HepG2 (cell line): ENCODE data around the gene SPHK1. TPM values are rescaled to one million over a fixed set of nuclear protein-coding genes. Genes with fewer than 3 reads are reported as not detected.

Source experiments
- CEBPG ChIP-seq: IDR thresholded peaks from 2 replicates; pipeline ENCODE4 v1.6.1; 2016
- CHD2 ChIP-seq: IDR thresholded peaks from 2 replicates; pipeline ENCODE4 v1.6.1; 2011; ENCODE audit warnings: low read depth, low read length, improper control_type of control experiment
- FOXJ3 ChIP-seq: sonication (generic); formaldehyde crosslinking; IDR thresholded peaks from 2 replicates; pipeline ENCODE4 v1.4.0; 2020; ENCODE audit warnings: missing genetic modification reagents, mild to moderate bottlenecking, borderline replicate concordance
- HOXD1 ChIP-seq: sonication (generic); formaldehyde crosslinking; IDR thresholded peaks from 2 replicates; pipeline ENCODE4 v1.5.0; 2020; ENCODE audit warnings: missing genetic modification reagents
- IRF2 ChIP-seq: IDR thresholded peaks from 2 replicates; pipeline ENCODE4 v1.6.1; 2018; ENCODE audit warnings: missing genetic modification reagents, missing compliant biosample characterization
- ISL2 ChIP-seq: sonication (generic); formaldehyde crosslinking; IDR thresholded peaks from 2 replicates; pipeline ENCODE4 v1.5.0; 2020; ENCODE audit warnings: missing genetic modification reagents
- KLF16 ChIP-seq, 2 experiments: sonication (generic) in 1 of 2; formaldehyde crosslinking in 1 of 2; IDR thresholded peaks; 2 replicates each; pipeline versions ENCODE4 v1.6.1 to v1.8.0; 2016 to 2023; ENCODE audit warnings: missing genetic modification reagents in 2 of 2, missing compliant biosample characterization in 1 of 2
- MIER3 ChIP-seq: IDR thresholded peaks from 2 replicates; pipeline ENCODE4 v1.6.1; 2016; ENCODE audit warnings: missing compliant biosample characterization, borderline replicate concordance
- MTA1 ChIP-seq: sonication (generic); formaldehyde crosslinking; IDR thresholded peaks from 2 replicates; pipeline ENCODE4 v1.4.0; 2020; ENCODE audit warnings: missing genetic modification reagents, mild to moderate bottlenecking, borderline replicate concordance
- MXI1 ChIP-seq: IDR thresholded peaks from 3 replicates; pipeline ENCODE4 v1.6.1; 2012; ENCODE audit warnings: low read depth, low read length, inconsistent platforms, borderline replicate concordance
- NFIB ChIP-seq: sonication (generic); formaldehyde crosslinking; IDR thresholded peaks from 2 replicates; pipeline ENCODE4 v1.9.0; 2021; ENCODE audit warnings: missing genetic modification reagents, mild to moderate bottlenecking, borderline replicate concordance
- RFXANK ChIP-seq: IDR thresholded peaks from 2 replicates; pipeline ENCODE4 v1.6.1; 2016
- SMARCC2 ChIP-seq: fragments of 450-650 bp; IDR thresholded peaks from 2 replicates; pipeline ENCODE4 v1.6.1; 2017; ENCODE audit warnings: antibody characterized with exemption, mild to moderate bottlenecking
- TCF7L2 ChIP-seq: IDR thresholded peaks from 2 replicates; pipeline ENCODE4 v1.6.1; 2011; ENCODE audit warnings: mild to moderate bottlenecking, low read depth, low read length, moderate library complexity
- TSC22D2 ChIP-seq: sonication (generic); formaldehyde crosslinking; IDR thresholded peaks from 2 replicates; pipeline ENCODE4 v1.5.1; 2020; ENCODE audit warnings: missing genetic modification reagents, mild to moderate bottlenecking, borderline replicate concordance
- U2AF2 ChIP-seq: fragments of 200-400 bp; formaldehyde crosslinking; IDR thresholded peaks from 2 replicates; pipeline ENCODE4 v1.6.1; 2017; ENCODE audit warnings: low read depth, mild to moderate bottlenecking, low read length
- ZFP36L2 ChIP-seq: sonication (generic); formaldehyde crosslinking; IDR thresholded peaks from 2 replicates; pipeline ENCODE4 v1.4.0; 2020; ENCODE audit warnings: missing genetic modification reagents
- ZFP37 ChIP-seq: sonication (generic); formaldehyde crosslinking; IDR thresholded peaks from 2 replicates; pipeline ENCODE4 v1.4.0; 2020; ENCODE audit warnings: missing genetic modification reagents, borderline replicate concordance
- ZFX ChIP-seq: sonication (generic); formaldehyde crosslinking; IDR thresholded peaks from 2 replicates; pipeline ENCODE4 v1.4.0; 2020; ENCODE audit warnings: mild to moderate bottlenecking, low read depth, missing genetic modification reagents, moderate library complexity
- ZFY ChIP-seq: sonication (generic); formaldehyde crosslinking; IDR thresholded peaks from 2 replicates; pipeline ENCODE4 v1.4.0; 2020; ENCODE audit warnings: missing genetic modification reagents
- ZNF136 ChIP-seq: sonication (generic); formaldehyde crosslinking; IDR thresholded peaks from 2 replicates; pipeline ENCODE4 v1.8.1; 2022; ENCODE audit warnings: low read depth, mild to moderate bottlenecking, moderate library complexity, missing genetic modification reagents
- ZNF552 ChIP-seq: sonication (generic); formaldehyde crosslinking; IDR thresholded peaks from 2 replicates; pipeline ENCODE4 v1.9.0; 2022; ENCODE audit warnings: missing genetic modification reagents, mild to moderate bottlenecking, borderline replicate concordance
- ZNF749 ChIP-seq: sonication (generic); formaldehyde crosslinking; IDR thresholded peaks from 2 replicates; pipeline ENCODE4 v1.8.0; 2022; ENCODE audit warnings: mild to moderate bottlenecking, missing genetic modification reagents, moderate library complexity, borderline replicate concordance
- ZNF761 ChIP-seq: sonication (generic); formaldehyde crosslinking; conservative IDR thresholded peaks from 2 replicates; pipeline ENCODE4 v1.4.0; 2020; ENCODE audit warnings: mild to moderate bottlenecking, missing genetic modification reagents
- ZSCAN12 ChIP-seq: sonication (generic); formaldehyde crosslinking; IDR thresholded peaks from 2 replicates; pipeline ENCODE4 v1.9.0; 2021; ENCODE audit warnings: mild to moderate bottlenecking, missing genetic modification reagents
- ZSCAN29 ChIP-seq: sonication (generic); formaldehyde crosslinking; conservative IDR thresholded peaks from 2 replicates; pipeline ENCODE4 v1.4.0; 2020; ENCODE audit warnings: mild to moderate bottlenecking, missing genetic modification reagents
- polyA plus RNA-seq, 8 experiments: library from polyadenylated mRNA; depleted of rRNA in 3 of 8; stranded (reverse) in 7 of 8; unstranded in 1 of 8; fragments of >200 nt; fragmentation: Illumina TruSeq in 4 of 8; extraction: Trizol in 4 of 8; gene quantifications; 2 replicates each; pipeline versions ENCODE4 v1.2.1 to v1.2.3, GENCODE V29; 2011 to 2016; ENCODE audit warnings: low read depth in 4 of 8, missing spikeins in 1 of 8, mixed read lengths in 1 of 8; ENCODE audit not compliant: insufficient read depth in 1 of 8
- total RNA-seq, 5 experiments: library from RNA; depleted of rRNA; stranded (reverse); fragments of >200 nt; fragmentation: Illumina TruSeq; extraction: Trizol; gene quantifications; 2 replicates each; pipeline ENCODE4 v1.2.3, GENCODE V29; 2016; ENCODE audit warnings: low read depth in 1 of 5
- TF ChIP-seq, protein P1 (sequence below): sonication (generic); formaldehyde crosslinking; IDR thresholded peaks from 2 replicates; pipeline ENCODE4; 2020; ENCODE audit warnings: missing genetic modification reagents, mild to moderate bottlenecking, borderline replicate concordance
- TF ChIP-seq, protein P2 (sequence below): sonication (generic); formaldehyde crosslinking; IDR thresholded peaks from 2 replicates; pipeline ENCODE4 v1.4.0; 2020; ENCODE audit warnings: missing genetic modification reagents

Gene SPHK1
- total and polyA plus RNA-seq, 2 of the 13 experiments (the other 11 are each of a cell fraction or from before 2014, with no cell fraction given): 129 to 160 TPM

DNA sequence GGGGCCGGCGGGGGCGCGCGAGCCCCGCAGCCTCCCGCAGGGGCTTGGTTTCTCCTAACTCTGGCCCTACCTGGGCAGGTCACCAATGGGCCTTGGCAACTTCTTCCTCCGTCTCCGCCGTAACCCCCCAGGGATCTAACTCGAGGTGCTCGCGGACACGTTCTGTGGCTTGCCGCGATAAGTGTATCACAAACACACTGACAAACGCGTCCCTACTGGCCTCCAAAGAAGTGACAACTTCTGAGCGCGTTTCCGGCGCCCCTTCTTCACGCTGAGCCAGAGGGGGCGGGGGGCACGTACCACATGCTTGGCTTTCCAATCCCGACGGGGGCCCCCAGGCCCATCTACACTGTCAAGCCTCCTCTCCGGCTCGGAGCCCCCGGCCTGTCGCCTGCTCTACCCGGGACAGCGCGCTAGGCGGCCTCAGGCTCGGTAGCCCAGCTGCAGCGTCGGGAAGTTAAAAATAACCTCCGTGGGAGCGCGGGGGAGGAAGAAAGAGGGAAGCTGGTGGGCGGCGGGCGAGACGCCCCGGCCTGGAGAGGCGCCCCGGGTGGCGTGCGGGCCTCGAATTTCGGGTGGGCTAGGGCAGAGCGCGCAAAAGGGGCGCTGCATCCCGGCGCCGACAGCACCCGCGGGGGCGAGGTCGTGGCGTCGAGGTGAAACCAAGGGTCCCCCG is 725 bp upstream of the SPHK1 start (continued):
- TF ChIP-seq, protein P1, sequence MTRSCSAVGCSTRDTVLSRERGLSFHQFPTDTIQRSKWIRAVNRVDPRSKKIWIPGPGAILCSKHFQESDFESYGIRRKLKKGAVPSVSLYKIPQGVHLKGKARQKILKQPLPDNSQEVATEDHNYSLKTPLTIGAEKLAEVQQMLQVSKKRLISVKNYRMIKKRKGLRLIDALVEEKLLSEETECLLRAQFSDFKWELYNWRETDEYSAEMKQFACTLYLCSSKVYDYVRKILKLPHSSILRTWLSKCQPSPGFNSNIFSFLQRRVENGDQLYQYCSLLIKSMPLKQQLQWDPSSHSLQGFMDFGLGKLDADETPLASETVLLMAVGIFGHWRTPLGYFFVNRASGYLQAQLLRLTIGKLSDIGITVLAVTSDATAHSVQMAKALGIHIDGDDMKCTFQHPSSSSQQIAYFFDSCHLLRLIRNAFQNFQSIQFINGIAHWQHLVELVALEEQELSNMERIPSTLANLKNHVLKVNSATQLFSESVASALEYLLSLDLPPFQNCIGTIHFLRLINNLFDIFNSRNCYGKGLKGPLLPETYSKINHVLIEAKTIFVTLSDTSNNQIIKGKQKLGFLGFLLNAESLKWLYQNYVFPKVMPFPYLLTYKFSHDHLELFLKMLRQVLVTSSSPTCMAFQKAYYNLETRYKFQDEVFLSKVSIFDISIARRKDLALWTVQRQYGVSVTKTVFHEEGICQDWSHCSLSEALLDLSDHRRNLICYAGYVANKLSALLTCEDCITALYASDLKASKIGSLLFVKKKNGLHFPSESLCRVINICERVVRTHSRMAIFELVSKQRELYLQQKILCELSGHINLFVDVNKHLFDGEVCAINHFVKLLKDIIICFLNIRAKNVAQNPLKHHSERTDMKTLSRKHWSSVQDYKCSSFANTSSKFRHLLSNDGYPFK (CRISPR knock-in tag): no peak
- TF ChIP-seq SMARCC2 (no peak), ZSCAN29 (CRISPR knock-in tag) (no peak), HOXD1 (CRISPR knock-in tag) (no peak; the same call in 1 of the 2 replicates), ZFX (CRISPR knock-in tag) (peak; percentile 42), NFIB (CRISPR knock-in tag) (no peak), ISL2 (CRISPR knock-in tag) (peak; percentile 3; the same call in 1 of the 2 replicates), FOXJ3 (CRISPR knock-in tag) (no peak), MIER3 (CRISPR knock-in tag) (no peak), MTA1 (CRISPR knock-in tag) (no peak), ZNF552 (CRISPR knock-in tag) (peak; percentile 44; the same call in 1 of the 2 replicates), KLF16 (CRISPR knock-in tag; IDR thresholded peaks at IDR 0.05) (peak in 1 of 2 experiments; percentile 12; a peak in 1 of 4 replicates), U2AF2 (0 out of 2 replicates have a peak, but pooled peaks have one; percentile 81), ZNF761 (0 out of 2 replicates have a peak, but pooled peaks have one; percentile 37), RFXANK (CRISPR knock-in tag) (no peak), TSC22D2 (0 out of 2 replicates have a peak, but pooled peaks have one; percentile 24), ZSCAN12 (no peak), ZNF136 (no peak; the same call in 1 of the 2 replicates), IRF2 (0 out of 2 replicates have a peak, but pooled peaks have one; percentile 10), ZFP36L2 (CRISPR knock-in tag) (no peak), CEBPG (CRISPR knock-in tag) (0 out of 2 replicates have a peak, but pooled peaks have one; percentile 4), CHD2 (no peak), ZFP37 (CRISPR knock-in tag) (0 out of 2 replicates have a peak, but pooled peaks have one; percentile 20), ZNF749 (CRISPR knock-in tag) (no peak), MXI1 (no peak), ZFY (CRISPR knock-in tag) (no peak), TCF7L2 (no peak)
- TF ChIP-seq, protein P2, sequence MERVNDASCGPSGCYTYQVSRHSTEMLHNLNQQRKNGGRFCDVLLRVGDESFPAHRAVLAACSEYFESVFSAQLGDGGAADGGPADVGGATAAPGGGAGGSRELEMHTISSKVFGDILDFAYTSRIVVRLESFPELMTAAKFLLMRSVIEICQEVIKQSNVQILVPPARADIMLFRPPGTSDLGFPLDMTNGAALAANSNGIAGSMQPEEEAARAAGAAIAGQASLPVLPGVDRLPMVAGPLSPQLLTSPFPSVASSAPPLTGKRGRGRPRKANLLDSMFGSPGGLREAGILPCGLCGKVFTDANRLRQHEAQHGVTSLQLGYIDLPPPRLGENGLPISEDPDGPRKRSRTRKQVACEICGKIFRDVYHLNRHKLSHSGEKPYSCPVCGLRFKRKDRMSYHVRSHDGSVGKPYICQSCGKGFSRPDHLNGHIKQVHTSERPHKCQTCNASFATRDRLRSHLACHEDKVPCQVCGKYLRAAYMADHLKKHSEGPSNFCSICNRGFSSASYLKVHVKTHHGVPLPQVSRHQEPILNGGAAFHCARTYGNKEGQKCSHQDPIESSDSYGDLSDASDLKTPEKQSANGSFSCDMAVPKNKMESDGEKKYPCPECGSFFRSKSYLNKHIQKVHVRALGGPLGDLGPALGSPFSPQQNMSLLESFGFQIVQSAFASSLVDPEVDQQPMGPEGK (CRISPR knock-in tag): peak; percentile 91
